ENCODE results near the gene TMED7. TPM values are rescaled to one million over a fixed set of nuclear protein-coding genes. Genes with fewer than 3 reads are reported as not detected.

TMED7 gene
- total RNA-seq, 3 donors from 2014 or later, result 89.0 to 113 (median 104) TPM

DNA sequence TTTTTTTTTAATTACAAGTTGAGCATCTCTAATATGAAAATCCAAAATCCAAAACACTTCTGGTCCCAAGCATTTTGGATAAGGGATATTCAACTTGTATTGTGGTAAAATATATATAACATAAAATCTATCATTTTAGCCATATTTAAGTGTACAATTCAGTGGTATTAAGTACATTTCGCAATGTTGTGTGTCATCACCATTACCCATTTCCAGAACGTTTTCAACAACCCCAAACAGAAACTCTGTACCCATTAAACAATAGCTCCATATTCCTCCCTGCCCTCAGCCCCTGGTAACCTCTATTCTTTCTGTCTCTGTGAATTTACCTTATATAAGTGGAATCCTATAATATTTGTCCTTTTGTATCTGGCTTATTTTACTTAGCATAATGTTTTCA is 48.5 kb downstream of the TMED7 start:
- ATAC-seq (no peak), DNase-seq (no peak)
- TF ChIP-seq, protein P1, sequence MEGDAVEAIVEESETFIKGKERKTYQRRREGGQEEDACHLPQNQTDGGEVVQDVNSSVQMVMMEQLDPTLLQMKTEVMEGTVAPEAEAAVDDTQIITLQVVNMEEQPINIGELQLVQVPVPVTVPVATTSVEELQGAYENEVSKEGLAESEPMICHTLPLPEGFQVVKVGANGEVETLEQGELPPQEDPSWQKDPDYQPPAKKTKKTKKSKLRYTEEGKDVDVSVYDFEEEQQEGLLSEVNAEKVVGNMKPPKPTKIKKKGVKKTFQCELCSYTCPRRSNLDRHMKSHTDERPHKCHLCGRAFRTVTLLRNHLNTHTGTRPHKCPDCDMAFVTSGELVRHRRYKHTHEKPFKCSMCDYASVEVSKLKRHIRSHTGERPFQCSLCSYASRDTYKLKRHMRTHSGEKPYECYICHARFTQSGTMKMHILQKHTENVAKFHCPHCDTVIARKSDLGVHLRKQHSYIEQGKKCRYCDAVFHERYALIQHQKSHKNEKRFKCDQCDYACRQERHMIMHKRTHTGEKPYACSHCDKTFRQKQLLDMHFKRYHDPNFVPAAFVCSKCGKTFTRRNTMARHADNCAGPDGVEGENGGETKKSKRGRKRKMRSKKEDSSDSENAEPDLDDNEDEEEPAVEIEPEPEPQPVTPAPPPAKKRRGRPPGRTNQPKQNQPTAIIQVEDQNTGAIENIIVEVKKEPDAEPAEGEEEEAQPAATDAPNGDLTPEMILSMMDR (IDR thresholded peaks at IDR 0.05), result no peak
- Histone ChIP-seq H3K4me3 (no peak overlapping the region), H3K4me1 (ENCODE audit: low read depth) (no peaks in the 10 kb centered on the region), H3K9me3 (no peaks in the 10 kb centered on the region), H3K36me3 (ENCODE audit: low read depth) (no peaks in the 10 kb centered on the region)
- intact Hi-C loops (cut with DNase I, micrococcal nuclease), result loop anchor here (5.0 to 10.0 kb wide), 2 partner anchors 203 to 265 kb away; no protein-coding TSS in a partner anchor

DNA sequence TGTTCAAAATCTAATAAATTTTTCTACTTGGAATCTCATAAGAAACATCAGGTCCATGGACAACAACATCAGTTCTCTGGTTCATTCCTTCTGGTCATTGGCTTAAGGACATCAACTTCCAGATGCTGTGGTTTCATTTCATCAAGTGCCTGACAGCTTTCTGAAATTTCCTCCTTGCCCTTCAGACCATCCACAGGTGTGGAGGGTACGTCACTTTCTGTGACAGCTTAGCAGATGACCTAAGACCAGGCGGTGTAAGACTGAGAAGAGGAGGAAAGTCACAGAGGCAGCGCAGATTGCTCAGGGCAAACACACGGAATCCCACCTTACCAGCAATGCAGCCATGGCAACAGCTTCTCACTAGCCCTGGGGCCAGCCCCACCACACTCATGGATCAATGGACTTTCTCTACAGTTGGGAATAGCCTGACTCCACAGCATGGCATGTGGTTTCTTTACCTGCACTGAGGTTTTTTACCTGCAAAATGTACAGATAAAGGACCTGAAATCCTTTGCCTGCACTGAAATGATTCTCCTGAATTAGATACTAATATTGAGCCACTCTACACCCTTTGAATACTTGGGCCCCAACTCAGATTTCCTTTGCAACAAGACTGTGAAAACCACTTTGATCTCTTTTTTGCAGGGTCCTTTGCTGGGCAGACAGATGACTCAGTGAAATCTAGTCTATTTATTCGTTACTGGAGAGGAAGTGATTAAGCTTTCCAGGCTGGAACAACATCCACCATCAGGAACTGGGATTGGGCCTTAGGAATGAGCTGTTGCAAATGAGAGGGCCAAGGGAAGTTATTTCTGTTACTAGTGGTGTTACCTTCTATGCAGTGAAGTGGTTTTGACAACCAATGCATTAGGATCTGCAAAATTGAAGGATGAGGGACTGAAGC is 50.4 kb downstream of the TMED7 start:
- TF ChIP-seq, protein P1 (IDR thresholded peaks at IDR 0.05), result no peak
- no peaks in the 10 kb centered on the region for H3K36me3 ChIP-seq (ENCODE audit: low read depth)
- H3K9me3 ChIP-seq, result no peaks in the 10 kb centered on the region
- ATAC-seq, result no peak
- no peak overlapping the region for H3K4me3 ChIP-seq
- DNase-seq, result no peak
- no peaks in the 10 kb centered on the region for H3K4me1 ChIP-seq (ENCODE audit: low read depth)
- intact Hi-C loops (cut with DNase I, micrococcal nuclease), result loop anchor here (5.0 to 10.0 kb wide), 2 partner anchors 201 to 263 kb away; no protein-coding TSS in a partner anchor

DNA sequence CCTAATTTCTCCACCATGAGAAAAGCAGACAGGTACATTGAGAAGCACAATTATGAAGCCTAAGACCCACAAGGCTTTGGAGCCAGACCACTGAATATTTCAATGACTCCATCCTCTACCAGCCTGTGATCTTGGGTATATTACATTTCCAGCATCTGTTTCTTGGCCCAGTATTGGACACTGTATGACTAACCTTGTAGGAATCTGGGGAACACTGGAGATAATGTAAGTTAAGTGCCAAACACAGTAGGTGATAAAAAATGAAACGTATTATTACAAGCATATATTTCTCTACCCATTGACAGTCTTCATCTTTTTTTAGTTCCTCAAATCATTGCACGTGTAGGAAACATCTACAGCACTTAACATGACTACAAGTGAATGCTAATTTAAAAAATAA is 52.7 kb downstream of the TMED7 start:
- Histone ChIP-seq H3K9me3 (no peaks in the 10 kb centered on the region), H3K4me1 (ENCODE audit: low read depth) (no peaks in the 10 kb centered on the region), H3K36me3 (ENCODE audit: low read depth) (no peaks in the 10 kb centered on the region), H3K4me3 (no peak overlapping the region)
- TF ChIP-seq, protein P1 (IDR thresholded peaks at IDR 0.05), result no peak
- ATAC-seq (no peak), DNase-seq (no peak)
- intact Hi-C loops (cut with DNase I, micrococcal nuclease), result loop anchor here in 1 of 2 donors (10.0 kb wide), 1 partner anchor 198 kb away; no protein-coding TSS in a partner anchor

DNA sequence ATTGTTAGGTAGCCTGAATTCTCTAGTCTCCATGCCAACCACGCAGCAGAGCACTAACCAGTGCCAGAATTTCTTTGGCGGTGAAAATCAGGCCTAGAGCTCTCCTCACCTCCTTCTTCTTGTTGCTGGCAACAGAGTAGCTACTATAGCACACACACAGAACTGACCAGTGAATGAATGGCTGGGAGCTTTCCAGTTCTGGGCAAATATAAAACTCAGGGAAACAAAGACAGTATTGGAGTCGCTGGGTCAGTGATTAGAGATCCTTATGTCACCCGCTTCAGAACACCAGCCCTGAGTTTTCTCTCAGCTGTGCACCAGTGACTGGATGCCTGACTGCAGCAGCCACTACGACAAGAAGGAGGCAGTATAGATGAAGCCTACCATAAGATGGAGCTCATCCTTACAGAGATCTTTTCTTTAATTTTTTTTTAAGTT is 54.4 kb downstream of the TMED7 start:
- TF ChIP-seq, protein P1 (IDR thresholded peaks at IDR 0.05), result no peak
- ATAC-seq (no peak), DNase-seq (no peak)
- Histone ChIP-seq H3K36me3 (ENCODE audit: low read depth) (no peaks in the 10 kb centered on the region), H3K4me3 (no peak overlapping the region), H3K9me3 (no peaks in the 10 kb centered on the region), H3K4me1 (ENCODE audit: low read depth) (no peaks in the 10 kb centered on the region)
- intact Hi-C loops (cut with DNase I, micrococcal nuclease), result loop anchor here in 1 of 2 donors (10.0 kb wide), 1 partner anchor 197 kb away; no protein-coding TSS in a partner anchor

DNA sequence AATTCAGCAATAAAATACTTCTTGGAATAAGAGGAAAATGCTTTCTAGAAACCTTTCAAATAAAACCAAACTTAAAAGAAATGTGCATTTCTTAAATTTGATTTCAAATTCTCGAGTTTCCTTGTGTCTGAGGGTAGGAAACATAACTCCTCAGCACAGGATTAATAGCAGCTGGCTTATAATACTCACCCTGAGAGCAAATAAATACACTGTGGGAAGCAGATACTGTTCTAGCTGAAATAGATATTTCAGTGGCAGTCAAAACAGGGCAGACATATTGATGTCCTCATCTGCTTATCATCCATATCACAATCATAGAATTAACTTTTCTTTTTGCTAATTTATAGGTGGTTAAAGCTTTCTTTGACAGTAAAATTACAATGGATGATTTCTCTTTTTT is 57.2 kb downstream of the TMED7 start:
- ATAC-seq (no peak), DNase-seq (no peak)
- Histone ChIP-seq H3K4me1 (ENCODE audit: low read depth) (no peaks in the 10 kb centered on the region), H3K4me3 (no peak overlapping the region), H3K36me3 (ENCODE audit: low read depth) (no peaks in the 10 kb centered on the region), H3K9me3 (no peaks in the 10 kb centered on the region)
- TF ChIP-seq, protein P1 (IDR thresholded peaks at IDR 0.05), result no peak
- intact Hi-C loops (cut with DNase I, micrococcal nuclease), result no loop called here
